GOT3 (cell line): ENCODE measurements around the gene HSPB7.

Source experiments
- DNase-seq: peaks from one replicate; lab custom pipeline; 2025; ENCODE audit warnings: mixed read lengths; lab: John Stamatoyannopoulos, UW

Gene HSPB7

GRCh38 chr1:15975805-15976680 is 41.8 kb downstream of the HSPB7 start, which contains the start of gene ZBTB17:
Gene ZBTB17, minus strand, starts transcription at chr1:15976101. Its CDS starts 27,606 bp downstream, at chr1:15948495.
- peak; percentile 74 for DNase-seq

DNA sequence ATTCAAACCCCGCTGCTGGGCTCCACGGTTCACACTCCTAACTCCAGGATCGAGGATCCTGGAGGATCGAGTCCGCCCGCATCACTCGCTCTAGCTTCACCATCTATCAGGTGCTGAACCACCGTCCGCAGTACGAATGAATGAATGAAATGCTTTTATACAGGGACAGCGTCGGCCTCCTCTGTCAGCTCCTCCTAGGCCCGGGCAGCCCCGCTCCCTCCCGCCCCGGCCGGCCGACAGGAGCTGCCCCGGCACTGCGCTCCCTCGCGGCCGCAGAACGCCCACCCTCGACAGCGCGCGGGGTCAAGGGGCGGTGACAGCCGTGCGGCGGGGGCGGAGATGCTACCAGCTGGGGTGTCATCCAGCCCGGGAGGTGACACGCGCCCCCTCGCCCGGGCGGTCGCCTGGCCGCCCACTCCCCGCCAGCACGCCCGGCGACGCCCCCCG is 42.5 kb downstream of the HSPB7 start:
- peak; percentile 52 for DNase-seq

GRCh38 chr1:15974855-15975254 is 43.0 kb downstream of the HSPB7 start:
- DNase-seq, result no peak

DNA sequence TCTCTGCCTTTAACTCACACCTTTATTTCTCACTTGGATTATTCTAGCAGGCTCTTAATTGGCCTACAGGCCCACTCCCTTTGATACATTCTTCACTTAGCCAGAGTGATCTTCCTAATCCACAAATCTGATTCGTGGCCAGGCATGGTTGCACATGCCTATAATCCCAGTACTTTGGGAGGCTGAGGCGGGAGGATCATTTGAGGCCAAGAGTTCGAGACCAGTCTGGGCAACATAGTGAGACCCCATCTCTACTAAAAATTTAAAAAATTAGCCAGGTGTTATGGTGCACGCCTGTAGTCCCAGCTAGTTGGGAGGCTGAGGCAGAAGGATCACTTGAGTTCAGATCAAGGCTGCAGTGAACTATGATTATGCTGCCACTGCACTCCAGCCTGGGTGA is 44.1 kb downstream of the HSPB7 start:
- DNase-seq, result no peak

DNA sequence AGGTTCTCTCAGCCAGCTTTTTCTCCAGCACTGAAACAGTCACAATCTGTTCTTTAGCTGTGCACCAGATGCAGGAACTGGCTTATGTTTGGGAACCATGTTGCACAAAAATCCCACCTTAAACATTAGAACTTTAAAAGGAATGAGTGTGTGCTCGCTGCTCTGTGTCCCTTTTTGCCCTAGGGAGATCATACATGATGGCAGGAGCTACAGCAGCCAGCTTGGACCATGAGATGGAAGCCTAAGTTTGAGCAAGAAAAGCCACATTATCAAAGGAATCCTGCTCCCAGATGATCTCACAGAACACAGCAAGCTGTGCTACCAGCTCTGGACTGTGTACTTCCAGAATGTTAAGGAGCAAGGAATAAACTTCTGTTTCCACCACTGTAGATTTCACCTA is 45.4 kb downstream of the HSPB7 start:
- DNase-seq, result no peak

DNA sequence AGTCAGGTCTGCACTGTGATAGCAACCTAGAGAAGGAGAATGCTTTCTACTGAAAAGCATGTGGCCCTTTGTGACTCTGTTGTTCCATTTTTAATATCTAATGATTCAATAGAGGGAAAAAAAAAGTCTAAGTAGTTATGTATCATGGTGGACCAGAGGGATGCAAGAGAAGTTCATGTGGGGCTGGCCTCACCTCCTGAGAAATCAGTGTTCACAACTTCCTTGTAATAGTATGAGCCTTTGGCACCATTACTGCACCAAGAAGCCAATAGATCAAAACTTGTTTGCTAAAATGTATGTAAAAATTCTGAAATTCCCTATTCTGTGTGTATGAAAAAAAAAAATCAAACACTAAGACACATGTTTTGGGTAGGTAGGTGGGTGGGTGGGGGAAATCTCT is 46.9 kb downstream of the HSPB7 start:
- no peak for DNase-seq

GRCh38 chr1:15969321-15969880 is 48.4 kb downstream of the HSPB7 start:
- no peak for DNase-seq

GRCh38 chr1:15968172-15968571 is 49.7 kb downstream of the HSPB7 start:
- no peak for DNase-seq

DNA sequence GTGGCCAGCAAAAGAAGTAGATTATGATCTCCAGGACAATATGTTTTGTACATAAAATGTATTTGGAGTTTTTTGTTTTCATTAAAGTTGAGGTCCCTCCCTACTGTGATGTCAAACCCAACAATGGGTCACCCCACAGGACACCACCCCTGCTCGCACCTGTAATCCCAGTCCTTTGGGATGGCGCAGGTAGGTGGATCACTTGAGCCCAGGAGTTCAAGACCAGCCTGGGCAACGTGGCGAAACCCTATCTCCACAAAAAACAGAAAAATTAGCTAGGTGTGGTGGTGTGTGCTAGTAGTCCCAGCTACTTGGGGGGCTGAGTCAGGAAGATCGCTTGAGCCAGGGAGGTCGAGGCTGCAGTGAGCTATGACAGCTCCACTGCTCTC is 50.9 kb downstream of the HSPB7 start:
- DNase-seq, result no peak

GRCh38 chr1:15966081-15966955 is 51.5 kb downstream of the HSPB7 start:
- no peak for DNase-seq

DNA sequence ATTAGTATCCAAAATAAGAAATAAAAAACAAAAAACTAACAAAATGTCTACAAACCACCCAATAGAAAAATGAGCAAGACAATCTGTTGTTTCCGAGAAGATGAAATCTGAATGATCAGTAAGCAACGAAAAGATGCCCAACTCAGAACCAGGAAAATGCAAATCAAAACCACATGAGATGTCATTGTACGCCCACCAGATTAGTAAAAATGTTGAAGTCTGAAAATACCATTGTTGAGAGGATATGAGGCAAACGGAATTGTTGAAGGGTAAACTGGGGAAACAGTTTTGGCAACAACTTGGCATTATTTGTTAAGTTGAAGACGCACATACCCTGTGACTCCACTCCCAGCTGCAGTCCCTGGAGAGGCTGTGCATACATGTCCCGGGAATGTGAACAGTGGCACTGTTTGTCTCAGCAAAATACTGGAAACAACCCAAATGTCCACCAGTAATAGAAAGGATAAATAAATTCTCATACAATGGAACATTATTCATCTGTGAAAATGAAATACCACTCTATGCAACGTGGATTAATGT is 52.5 kb downstream of the HSPB7 start:
- no peak for DNase-seq
